ENCODE data around the gene NDUFA8. TPM values are rescaled to one million over a fixed set of nuclear protein-coding genes. Genes with fewer than 3 reads are reported as not detected.
A peak's percentile ranks its signal among the peaks of the same experiment; 100 is the strongest.

Gene NDUFA8
- total and polyA plus RNA-seq, 10 donors = 27.8 to 72.7 (median 29.8) TPM

DNA sequence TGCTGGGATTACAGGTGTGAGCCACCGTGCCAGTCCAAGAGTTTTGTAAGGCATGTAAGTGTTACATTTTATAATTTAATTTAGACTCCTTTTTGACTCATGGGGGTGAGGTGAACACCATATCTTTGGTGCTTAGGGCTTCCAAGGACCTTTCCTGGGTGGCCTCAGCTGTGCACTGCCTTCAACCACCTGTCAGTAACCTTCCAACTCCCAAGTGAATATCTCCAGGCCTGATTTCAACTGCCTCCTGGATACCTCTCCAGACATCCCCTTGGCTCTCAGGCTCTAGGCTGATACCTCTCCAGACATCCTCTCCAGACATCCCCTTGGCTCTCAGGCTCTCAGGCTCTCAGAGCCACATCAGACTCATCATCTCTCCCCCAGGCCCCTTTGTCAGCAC is 35.5 kb downstream of the NDUFA8 start:
- intact Hi-C loops (cut with DNase I; ENCODE audit: low total_unique reads) = loop anchor here (2.0 to 10.0 kb wide), 3 partner anchors 227 to 691 kb away; no protein-coding TSS in a partner anchor
- Histone ChIP-seq H3K36me3 (no peaks in the 10 kb centered on the region), H3K4me3 (no peak overlapping the region), H3K27ac (no peak overlapping the region), H3K9me3 (no peaks in the 10 kb centered on the region), H3K4me1 (peaks cover 13 to 47% (median 43%) of the 10 kb centered on the region in 6 donors), H3K27me3 (replicated peaks in 1 of 7) (peaks cover 0 to 58% (median 21%) of the 10 kb centered on the region in 7 donors)
- DNase-seq = no peak
- 89 to 93% (median 93%) methylated on average over 1 of the region's 1 CpG for WGBS, 5 donors
- TF ChIP-seq POLR2A (IDR thresholded peaks at IDR 0.05) = no peak

DNA sequence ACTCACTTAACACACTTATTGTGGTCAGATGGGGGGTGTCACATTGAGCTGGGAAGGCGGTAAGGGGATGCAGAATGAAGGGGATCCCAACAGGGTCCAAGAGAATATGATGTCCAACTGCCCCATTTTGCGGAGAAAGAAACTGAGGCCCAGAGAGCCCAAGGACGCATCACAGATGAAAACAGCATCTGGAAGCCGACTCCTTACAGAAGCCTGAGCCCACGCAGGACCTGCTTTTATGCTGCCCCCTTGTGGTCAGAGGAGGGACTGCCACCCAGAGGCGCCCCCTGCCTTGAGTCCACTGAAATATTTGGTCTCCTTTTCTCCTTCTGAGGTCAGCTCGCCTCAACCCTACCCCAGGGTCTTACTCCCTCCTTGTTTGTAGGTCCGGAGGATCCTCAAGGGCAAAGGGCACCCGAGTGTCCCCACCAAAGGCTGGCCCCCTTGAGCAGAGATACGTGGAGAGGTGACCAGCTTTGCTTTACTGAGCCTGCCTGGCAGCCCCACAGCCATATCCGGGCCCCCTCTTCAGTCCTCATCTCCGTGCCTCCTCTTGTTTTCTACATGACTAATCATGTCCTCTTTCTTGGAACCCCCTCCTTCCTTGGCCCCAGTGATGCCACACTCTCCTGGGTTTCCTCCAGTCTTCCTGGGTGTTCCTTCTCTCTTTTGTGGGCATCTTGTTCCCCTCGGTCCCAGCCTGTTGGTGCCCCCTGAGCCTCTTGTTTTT is 36.5 kb downstream of the NDUFA8 start:
- peak; percentile 86 for DNase-seq
- TF ChIP-seq POLR2AphosphoS5 (IDR thresholded peaks at IDR 0.05) (no peak), CTCF (IDR thresholded peaks at IDR 0.05 in 8 of 11, conservative IDR thresholded peaks at IDR 0.05 in 3 of 11) (peak; percentile 80 to 97 (median 94)), POLR2A (IDR thresholded peaks at IDR 0.05) (no peak)
- Histone ChIP-seq H3K4me3 (no peak overlapping the region), H3K36me3 (no peaks in the 10 kb centered on the region), H3K9me3 (no peaks in the 10 kb centered on the region), H3K27ac (no peak overlapping the region), H3K4me1 (peaks cover 8 to 37% (median 34%) of the 10 kb centered on the region in 6 donors), H3K27me3 (replicated peaks in 1 of 7) (peaks cover 0 to 50% (median 21%) of the 10 kb centered on the region in 7 donors)
- intact Hi-C loops (cut with DNase I; ENCODE audit: low total_unique reads) = loop anchor here (2.0 to 10.0 kb wide), 3 partner anchors 24 to 692 kb away; no protein-coding TSS in a partner anchor
- 24 to 31% (median 30%) methylated on average over 13 of the region's 13 CpGs for WGBS, 5 donors

DNA sequence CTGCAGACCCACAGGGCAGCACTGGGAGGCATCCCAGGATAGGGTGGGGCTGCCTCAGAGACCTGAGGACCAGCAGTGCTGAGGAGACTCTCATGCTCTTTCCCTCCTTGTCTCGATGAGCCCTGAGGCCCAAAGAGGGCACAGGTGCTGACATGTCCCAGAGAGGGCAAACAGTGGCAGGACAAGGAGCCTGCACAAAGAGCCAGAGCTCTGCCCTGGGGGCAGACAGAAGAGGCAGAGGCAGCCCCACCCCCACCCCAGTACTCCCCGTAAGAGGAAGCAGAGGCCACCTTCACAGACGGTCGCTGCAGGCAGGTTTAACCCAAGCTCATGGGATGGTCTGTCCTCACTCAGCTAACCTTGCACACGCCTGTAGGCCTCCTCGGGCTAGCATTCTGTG is 37.1 kb downstream of the NDUFA8 start:
- Histone ChIP-seq H3K4me1 (peaks cover 8 to 32% (median 29%) of the 10 kb centered on the region in 6 donors), H3K27ac (no peak overlapping the region), H3K36me3 (no peaks in the 10 kb centered on the region), H3K27me3 (replicated peaks in 1 of 7) (peaks cover 0 to 44% (median 21%) of the 10 kb centered on the region in 7 donors), H3K4me3 (no peak overlapping the region), H3K9me3 (peaks cover 0 to 1% (median 0%) of the 10 kb centered on the region in 8 donors)
- no peak for TF ChIP-seq POLR2AphosphoS5 (IDR thresholded peaks at IDR 0.05)
- TF ChIP-seq POLR2A (IDR thresholded peaks at IDR 0.05) = no peak
- TF ChIP-seq CTCF (IDR thresholded peaks at IDR 0.05 in 8 of 11, conservative IDR thresholded peaks at IDR 0.05 in 3 of 11) = no peak
- DNase-seq = no peak
- WGBS, 5 donors = 37 to 52% (median 48%) methylated on average over 6 of the region's 6 CpGs; no CpG with 5 or more reads in 1 of the 5 donors
- intact Hi-C loops (cut with DNase I; ENCODE audit: low total_unique reads) = loop anchor here (2.0 to 10.0 kb wide), 3 partner anchors 24 to 692 kb away; no protein-coding TSS in a partner anchor

- WGBS, 5 donors = 82 to 95% (median 89%) methylated on average over 2 to 6 of the region's 6 CpGs
- Histone ChIP-seq H3K4me1 (peaks cover 8 to 29% (median 26%) of the 10 kb centered on the region in 6 donors), H3K4me3 (no peak overlapping the region), H3K27me3 (replicated peaks in 1 of 7) (peaks cover 0 to 39% (median 16%) of the 10 kb centered on the region in 7 donors), H3K9me3 (peaks cover 0 to 6% (median 0%) of the 10 kb centered on the region in 8 donors), H3K36me3 (no peaks in the 10 kb centered on the region), H3K27ac (no peak overlapping the region)
- TF ChIP-seq POLR2A (IDR thresholded peaks at IDR 0.05) (no peak), CTCF (IDR thresholded peaks at IDR 0.05 in 8 of 11, conservative IDR thresholded peaks at IDR 0.05 in 3 of 11) (no peak)
- intact Hi-C loops (cut with DNase I; ENCODE audit: low total_unique reads) = loop anchor here (2.0 to 10.0 kb wide), 3 partner anchors 23 to 693 kb away; no protein-coding TSS in a partner anchor
- no peak for DNase-seq
Measured at GRCh38 chr9:122121931-122122330, 37.6 kb downstream of the NDUFA8 start.
